SH-SY5Y (cell line): ENCODE data around the gene TM7SF3.

Source experiments
- GATA2 ChIP-seq: IDR thresholded peaks from 2 replicates; pipeline ENCODE4 v1.6.1; 2011; ENCODE audit warnings: mild to moderate bottlenecking, low read depth, low read length
- GATA3 ChIP-seq: IDR thresholded peaks from 2 replicates; pipeline ENCODE4 v1.6.1; 2011; ENCODE audit warnings: low read depth, mild to moderate bottlenecking, low read length, moderate library complexity

DNA sequence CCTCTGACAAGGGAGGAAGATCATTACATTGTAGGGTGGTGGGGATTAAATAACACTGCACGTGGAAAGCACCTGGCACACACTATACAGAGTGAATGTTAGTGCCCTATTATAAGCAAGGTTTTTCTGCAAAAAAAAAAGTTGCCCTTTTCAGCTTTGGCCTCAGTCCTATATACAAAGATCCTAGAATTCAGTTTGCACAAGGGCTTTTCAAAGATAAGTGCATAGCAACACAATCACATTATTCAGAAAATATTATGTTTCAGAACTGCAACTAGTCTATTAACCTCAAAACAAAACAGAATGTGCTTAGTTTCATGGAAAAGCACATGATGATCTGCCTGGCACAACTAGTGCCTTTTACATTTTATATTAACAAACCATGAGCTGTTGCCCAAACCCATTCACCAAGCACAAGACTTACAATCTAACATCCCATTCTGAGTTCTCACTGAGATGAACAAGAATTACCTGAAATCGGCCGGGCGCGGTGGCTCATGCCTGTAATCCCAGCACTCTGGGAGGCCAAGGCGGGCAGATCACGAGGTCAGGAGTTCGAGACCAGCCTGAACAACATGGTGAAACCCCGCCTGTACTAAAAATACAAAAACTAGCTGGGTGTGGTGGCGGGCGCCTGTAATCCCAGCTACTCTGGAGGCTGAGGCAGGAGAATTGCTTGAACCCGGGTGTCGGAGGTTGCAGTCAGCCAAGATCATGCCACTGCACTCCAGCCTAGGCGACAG is 1.8 kb downstream of the TM7SF3 start:
- no peak for TF ChIP-seq GATA2
- TF ChIP-seq GATA3: no peak
